Right cardiac atrium (tissue), 5 donors: ENCODE measurements around the gene SORT1. TPM values are rescaled to one million over a fixed set of nuclear protein-coding genes. Genes with fewer than 3 reads are reported as not detected.

ENCODE experiments used
- ATAC-seq, 2 donors: fragments of 200-7000 bp; cut with Tn5 transposase; one replicate each; pipeline versions ENCODE4 v1.8.0 to v1.9.1; 2020; ENCODE audit warnings: moderate library complexity in 2 of 2, mild to moderate bottlenecking in 1 of 2
- DNase-seq, 3 donors: peaks; one replicate each; pipeline ENCODE4 v3.0.0-alpha.2; 2020
- H3K27ac ChIP-seq: one replicate; pipeline ENCODE4 v1.5.1; 2013; ENCODE audit warnings: mild to moderate bottlenecking, low read length, control low read depth, moderate library complexity
- H3K27me3 ChIP-seq: one replicate; pipeline ENCODE4 v1.6.1; 2013; ENCODE audit not compliant: control insufficient read depth, insufficient read depth
- H3K4me1 ChIP-seq: one replicate; pipeline ENCODE4 v1.6.1; 2013; ENCODE audit warnings: low read length; ENCODE audit not compliant: control insufficient read depth, insufficient read depth
- H3K4me3 ChIP-seq: one replicate; pipeline ENCODE4 v1.5.1; 2013; ENCODE audit warnings: low read length, control low read depth
- H3K9me3 ChIP-seq: one replicate; pipeline ENCODE4 v1.6.1; 2013; ENCODE audit warnings: low read length; ENCODE audit not compliant: control insufficient read depth
- WGBS: extraction: QIAGEN DNeasy Blood & Tissue Kit; methylation state at CpG from one replicate; pipeline ENCODE4 v1.1.7; 2013; 5-methylcytosine and 5-hydroxymethylcytosine counted together
- intact Hi-C, 4 donors: fragments of 100-400 bp; cut with DNase I; formaldehyde crosslinking; loops; one replicate each; pipeline versions ENCODE4 v1.11.0 to v1.14.0; 2022 to 2023
- polyA plus RNA-seq: library from polyadenylated mRNA; stranded (reverse); fragments of 200-250 nt; gene quantifications from one replicate; pipeline ENCODE4 v1.2.3, GENCODE V29; 2013
- total RNA-seq, 4 donors: library from RNA; stranded (reverse); fragmentation: NEBNext Ultra II Directional; extraction: Animal tissue kit (Norgen Biotek cat#: 25700); gene quantifications; one replicate each; pipeline ENCODE4 v1.2.1, GENCODE V29; 2021
- donor health status: healthy with polysubstance abuse.
- donor health status: DM: no; HTN: yes; CAD: no.
- donor health status: DM: no; HTN: no; CAD: no.
- donor health status: DM: no; HTN: yes; CAD: no; lungs with severe emphysema.
- donor health status: DM: yes; HTN: yes; CAD: no.

Gene SORT1
- total and polyA plus RNA-seq, 5 donors = 57.6 to 170 (median 123) TPM

- Histone ChIP-seq H3K9me3 (no peaks in the 10 kb centered on the region), H3K27ac (no peak overlapping the region), H3K4me3 (no peak overlapping the region), H3K4me1 (peaks cover 2% of the 10 kb centered on the region), H3K27me3 (no peaks in the 10 kb centered on the region)
- intact Hi-C loops = no loop called here
- ATAC-seq (no peak), DNase-seq (no peak)
- 98% methylated on average over 3 of the region's 3 CpGs for WGBS
These were observed 59.1 kb downstream of the SORT1 start for GRCh38 chr1:109338608-109339007.

GRCh38 chr1:109338091-109338490, 59.6 kb downstream of the SORT1 start:
- DNase-seq (no peak), ATAC-seq (no peak)
- no peaks in the 10 kb centered on the region for H3K27me3 ChIP-seq
- H3K9me3 ChIP-seq = no peaks in the 10 kb centered on the region
- 93% methylated on average over 6 of the region's 6 CpGs for WGBS
- intact Hi-C loops = no loop called here
- H3K4me3 ChIP-seq = no peak overlapping the region
- H3K27ac ChIP-seq = no peak overlapping the region
- peaks cover under 1% of the 10 kb centered on the region for H3K4me1 ChIP-seq

- Histone ChIP-seq H3K9me3 (no peaks in the 10 kb centered on the region), H3K4me3 (no peak overlapping the region), H3K27ac (no peak overlapping the region), H3K4me1 (no peaks in the 10 kb centered on the region), H3K27me3 (no peaks in the 10 kb centered on the region)
- 88% methylated on average over 4 of the region's 4 CpGs for WGBS
- ATAC-seq = no peak
- intact Hi-C loops = no loop called here
- DNase-seq = no peak
These were observed 62.6 kb downstream of the SORT1 start for GRCh38 chr1:109335091-109335490.

GRCh38 chr1:109331113-109331512, 66.6 kb downstream of the SORT1 start:
- no peak for ATAC-seq
- H3K27ac ChIP-seq = no peak overlapping the region
- H3K27me3 ChIP-seq = no peaks in the 10 kb centered on the region
- no peaks in the 10 kb centered on the region for H3K9me3 ChIP-seq
- H3K4me1 ChIP-seq = no peaks in the 10 kb centered on the region
- DNase-seq = no peak
- intact Hi-C loops = no loop called here
- no peak overlapping the region for H3K4me3 ChIP-seq

GRCh38 chr1:109327285-109327684, 70.4 kb downstream of the SORT1 start:
- WGBS = 67% methylated on average over 5 of the region's 5 CpGs
- intact Hi-C loops = no loop called here
- Histone ChIP-seq H3K27me3 (no peaks in the 10 kb centered on the region), H3K27ac (no peak overlapping the region), H3K4me1 (no peaks in the 10 kb centered on the region), H3K9me3 (no peaks in the 10 kb centered on the region), H3K4me3 (no peak overlapping the region)
- DNase-seq (no peak), ATAC-seq (no peak)

- H3K4me3 ChIP-seq = no peak overlapping the region
- no peaks in the 10 kb centered on the region for H3K9me3 ChIP-seq
- no peak for DNase-seq
- H3K4me1 ChIP-seq = no peaks in the 10 kb centered on the region
- 90% methylated on average over 6 of the region's 6 CpGs for WGBS
- ATAC-seq = no peak
- H3K27me3 ChIP-seq = no peaks in the 10 kb centered on the region
- H3K27ac ChIP-seq = no peak overlapping the region
- intact Hi-C loops = no loop called here
These were observed 74.7 kb downstream of the SORT1 start for GRCh38 chr1:109322974-109323373.

- Histone ChIP-seq H3K27me3 (no peaks in the 10 kb centered on the region), H3K9me3 (no peaks in the 10 kb centered on the region), H3K27ac (no peak overlapping the region), H3K4me1 (no peaks in the 10 kb centered on the region), H3K4me3 (no peak overlapping the region)
- 87% methylated on average over 3 of the region's 3 CpGs for WGBS
- DNase-seq (no peak), ATAC-seq (no peak)
- intact Hi-C loops = no loop called here
These were observed 78.6 kb downstream of the SORT1 start for GRCh38 chr1:109319114-109319513.

- intact Hi-C loops = no loop called here
- Histone ChIP-seq H3K27me3 (no peaks in the 10 kb centered on the region), H3K9me3 (no peaks in the 10 kb centered on the region), H3K27ac (no peak overlapping the region), H3K4me1 (no peaks in the 10 kb centered on the region), H3K4me3 (no peak overlapping the region)
- ATAC-seq = no peak
- 92% methylated on average over 1 of the region's 1 CpG for WGBS
- DNase-seq = no peak
These were observed 81.2 kb downstream of the SORT1 start for GRCh38 chr1:109316506-109316905.

- no peak for DNase-seq
- no peaks in the 10 kb centered on the region for H3K27me3 ChIP-seq
- H3K4me3 ChIP-seq = no peak overlapping the region
- ATAC-seq = no peak
- H3K27ac ChIP-seq = no peak overlapping the region
- 93% methylated on average over 4 of the region's 4 CpGs for WGBS
- intact Hi-C loops = no loop called here
- no peaks in the 10 kb centered on the region for H3K4me1 ChIP-seq
- H3K9me3 ChIP-seq = no peaks in the 10 kb centered on the region
These were observed 82.4 kb downstream of the SORT1 start for GRCh38 chr1:109315288-109315687.

- ATAC-seq (no peak), DNase-seq (no peak)
- intact Hi-C loops = no loop called here
- Histone ChIP-seq H3K4me1 (no peaks in the 10 kb centered on the region), H3K4me3 (no peak overlapping the region), H3K27ac (no peak overlapping the region), H3K27me3 (no peaks in the 10 kb centered on the region), H3K9me3 (no peaks in the 10 kb centered on the region)
- WGBS = 98% methylated on average over 1 of the region's 1 CpG
These were observed 82.9 kb downstream of the SORT1 start for GRCh38 chr1:109314795-109315194.

GRCh38 chr1:109312978-109313775, 84.5 kb downstream of the SORT1 start:
- Histone ChIP-seq H3K9me3 (no peaks in the 10 kb centered on the region), H3K4me3 (no peak overlapping the region), H3K4me1 (peaks cover 1% of the 10 kb centered on the region), H3K27ac (peak overlapping the region; percentile 23), H3K27me3 (no peaks in the 10 kb centered on the region)
- 64% methylated on average over 12 of the region's 12 CpGs for WGBS
- intact Hi-C loops = no loop called here
- DNase-seq = peak in 2 of 3 donors; percentile 67 to 70
- peak; percentile 68 to 72 for ATAC-seq

GRCh38 chr1:109312246-109312645, 85.5 kb downstream of the SORT1 start:
- intact Hi-C loops = no loop called here
- 87% methylated on average over 2 of the region's 2 CpGs for WGBS
- no peak overlapping the region for H3K27ac ChIP-seq

More at GRCh38 chr1:109312246-109312645, 85.5 kb downstream of the SORT1 start:
- H3K4me1 ChIP-seq = peaks cover 2% of the 10 kb centered on the region
- H3K4me3 ChIP-seq = no peak overlapping the region
- DNase-seq (no peak), ATAC-seq (no peak)
- no peaks in the 10 kb centered on the region for H3K9me3 ChIP-seq
- no peaks in the 10 kb centered on the region for H3K27me3 ChIP-seq
